Measurements from ENCODE around the gene PLAAT1.

DNA sequence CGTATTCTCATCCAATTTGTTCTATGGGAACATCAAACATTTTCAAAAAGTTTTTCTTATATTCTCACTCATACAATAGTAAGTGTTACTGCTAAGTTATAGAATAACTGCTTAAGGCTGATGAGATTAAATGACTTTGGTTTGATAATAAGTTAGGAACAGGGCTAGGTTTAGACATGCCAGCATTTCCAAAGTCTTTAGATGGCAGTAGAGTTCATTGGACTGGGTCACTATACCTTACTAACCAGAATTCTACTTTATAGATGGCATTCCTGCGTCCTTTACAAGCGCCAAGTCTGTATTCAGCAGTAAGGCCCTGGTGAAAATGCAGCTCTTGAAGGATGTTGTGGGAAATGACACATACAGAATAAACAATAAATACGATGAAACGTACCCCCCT lies 21.7 kb downstream of the PLAAT1 start:
- TF ChIP-seq CTCF (IDR thresholded peaks at IDR 0.05; ENCODE audit: low read length) (no peak), EZH2 (optimal IDR thresholded peaks at IDR 0.05; ENCODE audit: low read depth, low read length) (no peak)

All from MM.1S (cell line).